ENCODE results near the gene IKBKE. TPM values are rescaled to one million over a fixed set of nuclear protein-coding genes. Genes with fewer than 3 reads are reported as not detected.

IKBKE gene
- total RNA-seq, 1 donor = 18.8 TPM

- Histone ChIP-seq H3K4me3 (ENCODE audit: insufficient read depth, low read length) (no peak overlapping the region), H2AFZ (ENCODE audit: low read length) (no peak overlapping the region), H3K27me3 (ENCODE audit: insufficient read depth, low read length) (no peaks in the 10 kb centered on the region), H3K79me2 (ENCODE audit: insufficient read depth, low read length) (no peaks in the 10 kb centered on the region), H3K27ac (ENCODE audit: low read depth, low read length) (no peak overlapping the region), H3K4me1 (ENCODE audit: insufficient read depth, low read length) (peaks cover 4% of the 10 kb centered on the region), H4K20me1 (ENCODE audit: insufficient read depth, low read length) (peaks cover 2% of the 10 kb centered on the region), H3K36me3 (ENCODE audit: insufficient read depth, low read length) (peaks cover 68% of the 10 kb centered on the region), H3K4me2 (ENCODE audit: insufficient read depth, low read length) (no peak overlapping the region), H3K9me3 (ENCODE audit: low read depth, low read length) (no peaks in the 10 kb centered on the region)
- peak; percentile 65 for DNase-seq (ENCODE audit: insufficient read length, low spot score, missing footprints)
- TF ChIP-seq CTCF (IDR thresholded peaks at IDR 0.05; ENCODE audit: extremely low read depth, low read depth, low read length) = no peak
Observed at GRCh38 chr1:206445116-206445515, 25.2 kb upstream of the IKBKE start.

DNA sequence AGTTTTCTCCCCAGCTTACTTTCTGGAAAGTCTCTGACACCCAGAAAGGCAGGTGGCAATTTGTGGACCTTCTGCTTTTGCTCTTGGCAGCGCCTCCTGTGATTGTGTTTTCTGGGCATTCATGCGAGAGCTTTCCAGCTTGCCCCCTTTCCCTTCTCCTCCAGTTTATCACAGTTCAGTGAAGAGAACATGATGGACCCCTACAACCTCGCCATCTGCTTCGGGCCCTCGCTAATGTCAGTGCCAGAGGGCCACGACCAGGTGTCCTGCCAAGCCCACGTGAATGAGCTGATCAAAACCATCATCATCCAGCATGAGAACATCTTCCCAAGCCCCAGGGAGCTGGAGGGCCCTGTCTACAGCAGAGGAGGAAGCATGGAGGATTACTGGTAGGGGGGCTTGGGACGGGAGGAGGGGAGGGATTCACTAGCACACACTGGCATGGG, 24.3 kb upstream of the IKBKE start:
- no peak overlapping the region for H2AFZ ChIP-seq (ENCODE audit: low read length)
- H3K27me3 ChIP-seq (ENCODE audit: insufficient read depth, low read length) = no peaks in the 10 kb centered on the region
- peaks cover 4% of the 10 kb centered on the region for H3K4me1 ChIP-seq (ENCODE audit: insufficient read depth, low read length)
- no peak overlapping the region for H3K4me2 ChIP-seq (ENCODE audit: insufficient read depth, low read length)
- H3K4me3 ChIP-seq (ENCODE audit: insufficient read depth, low read length) = no peak overlapping the region
- no peak for DNase-seq (ENCODE audit: insufficient read length, low spot score, missing footprints)
- H3K36me3 ChIP-seq (ENCODE audit: insufficient read depth, low read length) = peaks cover 70% of the 10 kb centered on the region
- H4K20me1 ChIP-seq (ENCODE audit: insufficient read depth, low read length) = peaks cover 2% of the 10 kb centered on the region
- no peak for TF ChIP-seq CTCF (IDR thresholded peaks at IDR 0.05; ENCODE audit: extremely low read depth, low read depth, low read length)
- no peaks in the 10 kb centered on the region for H3K9me3 ChIP-seq (ENCODE audit: low read depth, low read length)
- no peaks in the 10 kb centered on the region for H3K79me2 ChIP-seq (ENCODE audit: insufficient read depth, low read length)
- no peak overlapping the region for H3K27ac ChIP-seq (ENCODE audit: low read depth, low read length)

DNA sequence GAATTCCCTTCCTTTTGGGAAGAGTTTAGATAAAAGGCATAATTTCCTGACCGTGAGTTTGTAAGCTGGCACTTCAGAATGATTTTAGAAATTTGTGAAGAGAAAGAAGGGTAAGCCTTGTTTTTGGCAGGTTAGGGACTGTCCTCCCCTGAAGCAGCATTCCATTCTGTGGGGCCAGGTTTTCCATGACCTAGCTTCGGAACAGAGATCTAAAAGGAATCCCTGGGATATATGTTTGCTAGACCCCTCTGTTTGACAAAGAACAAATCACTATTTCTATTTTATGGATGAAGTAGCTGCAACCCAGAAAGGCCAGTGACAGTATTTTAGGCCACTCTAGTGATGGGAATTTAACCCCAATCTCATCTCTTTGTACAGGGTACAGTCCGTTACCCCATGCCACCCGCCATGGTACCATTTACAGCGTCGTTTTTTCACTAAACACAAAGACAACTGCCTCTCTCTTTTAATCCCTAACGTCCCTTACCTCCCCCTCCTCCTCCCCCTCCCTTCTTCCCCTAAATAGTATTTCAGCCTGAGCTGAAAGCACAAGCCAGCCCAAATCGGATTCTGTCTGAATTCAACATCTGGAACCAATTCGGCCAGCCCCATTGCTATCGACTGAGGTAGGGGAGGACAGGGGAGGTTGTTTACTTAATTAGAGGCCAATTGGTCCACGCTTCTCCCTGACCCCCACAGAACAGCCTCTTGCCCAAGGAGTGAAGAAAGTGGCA, 23.4 kb upstream of the IKBKE start:
- H3K36me3 ChIP-seq (ENCODE audit: insufficient read depth, low read length) = peaks cover 76% of the 10 kb centered on the region
- no peak overlapping the region for H3K27ac ChIP-seq (ENCODE audit: low read depth, low read length)
- H3K79me2 ChIP-seq (ENCODE audit: insufficient read depth, low read length) = no peaks in the 10 kb centered on the region

More for the DNA sequence above, 23.4 kb upstream of the IKBKE start:
- Histone ChIP-seq H2AFZ (ENCODE audit: low read length) (no peak overlapping the region), H3K4me2 (ENCODE audit: insufficient read depth, low read length) (no peak overlapping the region), H3K4me1 (ENCODE audit: insufficient read depth, low read length) (peaks cover 3% of the 10 kb centered on the region), H4K20me1 (ENCODE audit: insufficient read depth, low read length) (peaks cover 2% of the 10 kb centered on the region), H3K4me3 (ENCODE audit: insufficient read depth, low read length) (no peak overlapping the region), H3K27me3 (ENCODE audit: insufficient read depth, low read length) (no peaks in the 10 kb centered on the region), H3K9me3 (ENCODE audit: low read depth, low read length) (no peaks in the 10 kb centered on the region)
- DNase-seq (ENCODE audit: insufficient read length, low spot score, missing footprints) = no peak
- no peak for TF ChIP-seq CTCF (IDR thresholded peaks at IDR 0.05; ENCODE audit: extremely low read depth, low read depth, low read length)
